ENCODE results near the gene OR5P2. TPM values are rescaled to one million over a fixed set of nuclear protein-coding genes. Genes with fewer than 3 reads are reported as not detected.

The OR5P2 gene
- polyA plus RNA-seq, 1 of the 3 experiments (the other 2 are of a cell fraction): not detected

DNA sequence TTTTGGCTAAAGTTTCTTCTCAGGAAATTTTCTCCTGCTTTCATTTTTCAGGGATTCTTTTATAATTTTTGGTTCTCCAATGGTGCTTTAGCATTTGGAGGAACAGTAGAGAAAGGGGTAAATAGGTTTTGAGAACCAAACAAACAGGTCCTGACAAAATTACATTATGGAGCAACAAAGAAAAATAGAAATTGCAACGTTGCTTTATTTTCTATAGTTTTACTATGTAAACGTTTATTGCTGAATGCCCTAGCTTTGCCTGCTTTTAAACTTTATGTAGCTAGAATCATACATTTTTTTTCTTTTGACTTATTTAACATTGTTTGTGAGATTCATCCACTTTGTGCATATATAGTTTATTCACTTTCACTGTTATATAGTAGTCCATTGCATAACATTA, 43.8 kb upstream of the OR5P2 start:
- CTCF ChIA-PET: no interaction called here
- DNase-seq: no peak
- H3K36me3 ChIP-seq (replicated peaks in 1 of 2; ENCODE audit: control insufficient read depth in 1 of 2, insufficient read depth in 2 of 2, low read length in 1 of 2): no peaks in the 10 kb centered on the region

DNA sequence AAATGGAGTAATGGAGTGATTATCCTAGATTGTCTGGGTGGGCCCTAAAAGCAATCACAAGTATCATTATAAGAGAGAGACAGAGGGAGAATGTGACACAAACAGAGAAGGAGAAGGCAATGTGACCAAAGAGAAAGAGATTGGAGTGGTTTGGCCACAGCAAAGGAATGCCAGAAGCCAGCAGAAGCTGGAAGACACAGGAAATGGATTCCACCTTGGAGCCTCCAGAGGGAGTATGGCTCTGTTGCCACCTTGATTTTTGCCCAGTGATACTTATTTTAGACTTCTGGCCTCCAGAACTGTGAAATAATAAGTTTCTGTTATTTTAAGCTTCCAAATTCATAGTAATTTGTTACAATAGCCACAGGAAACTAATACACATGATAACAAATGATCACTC, 36.8 kb upstream of the OR5P2 start:
- POLR2A ChIA-PET: no interaction called here
- DNase-seq: no peak
- no peaks in the 10 kb centered on the region for H4K20me1 ChIP-seq (ENCODE audit: insufficient read depth)
- H3K27ac ChIP-seq (ENCODE audit: low read depth in 2 of 2, low read length in 1 of 2): no peak overlapping the region
- TF ChIP-seq, protein P1, sequence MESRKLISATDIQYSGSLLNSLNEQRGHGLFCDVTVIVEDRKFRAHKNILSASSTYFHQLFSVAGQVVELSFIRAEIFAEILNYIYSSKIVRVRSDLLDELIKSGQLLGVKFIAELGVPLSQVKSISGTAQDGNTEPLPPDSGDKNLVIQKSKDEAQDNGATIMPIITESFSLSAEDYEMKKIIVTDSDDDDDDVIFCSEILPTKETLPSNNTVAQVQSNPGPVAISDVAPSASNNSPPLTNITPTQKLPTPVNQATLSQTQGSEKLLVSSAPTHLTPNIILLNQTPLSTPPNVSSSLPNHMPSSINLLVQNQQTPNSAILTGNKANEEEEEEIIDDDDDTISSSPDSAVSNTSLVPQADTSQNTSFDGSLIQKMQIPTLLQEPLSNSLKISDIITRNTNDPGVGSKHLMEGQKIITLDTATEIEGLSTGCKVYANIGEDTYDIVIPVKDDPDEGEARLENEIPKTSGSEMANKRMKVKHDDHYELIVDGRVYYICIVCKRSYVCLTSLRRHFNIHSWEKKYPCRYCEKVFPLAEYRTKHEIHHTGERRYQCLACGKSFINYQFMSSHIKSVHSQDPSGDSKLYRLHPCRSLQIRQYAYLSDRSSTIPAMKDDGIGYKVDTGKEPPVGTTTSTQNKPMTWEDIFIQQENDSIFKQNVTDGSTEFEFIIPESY (IDR thresholded peaks at IDR 0.05; ENCODE audit: borderline replicate concordance, low read depth): no peak
- no peak for TF ChIP-seq EP300 (IDR thresholded peaks at IDR 0.05; ENCODE audit: borderline replicate concordance in 1 of 2, low read depth in 1 of 2, low read length in 1 of 2)
- TF ChIP-seq, protein P2, sequence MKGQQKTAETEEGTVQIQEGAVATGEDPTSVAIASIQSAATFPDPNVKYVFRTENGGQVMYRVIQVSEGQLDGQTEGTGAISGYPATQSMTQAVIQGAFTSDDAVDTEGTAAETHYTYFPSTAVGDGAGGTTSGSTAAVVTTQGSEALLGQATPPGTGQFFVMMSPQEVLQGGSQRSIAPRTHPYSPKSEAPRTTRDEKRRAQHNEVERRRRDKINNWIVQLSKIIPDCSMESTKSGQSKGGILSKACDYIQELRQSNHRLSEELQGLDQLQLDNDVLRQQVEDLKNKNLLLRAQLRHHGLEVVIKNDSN (IDR thresholded peaks at IDR 0.05; ENCODE audit: borderline replicate concordance, low read depth): no peak
- no peak for TF ChIP-seq NFIC (IDR thresholded peaks at IDR 0.05; ENCODE audit: borderline replicate concordance)
- TF ChIP-seq GABPA (IDR thresholded peaks at IDR 0.05; ENCODE audit: low read depth): no peak
- no peak for TF ChIP-seq CHD2 (IDR thresholded peaks at IDR 0.05; ENCODE audit: low read length, partially characterized antibody)
- TF ChIP-seq, protein P3, sequence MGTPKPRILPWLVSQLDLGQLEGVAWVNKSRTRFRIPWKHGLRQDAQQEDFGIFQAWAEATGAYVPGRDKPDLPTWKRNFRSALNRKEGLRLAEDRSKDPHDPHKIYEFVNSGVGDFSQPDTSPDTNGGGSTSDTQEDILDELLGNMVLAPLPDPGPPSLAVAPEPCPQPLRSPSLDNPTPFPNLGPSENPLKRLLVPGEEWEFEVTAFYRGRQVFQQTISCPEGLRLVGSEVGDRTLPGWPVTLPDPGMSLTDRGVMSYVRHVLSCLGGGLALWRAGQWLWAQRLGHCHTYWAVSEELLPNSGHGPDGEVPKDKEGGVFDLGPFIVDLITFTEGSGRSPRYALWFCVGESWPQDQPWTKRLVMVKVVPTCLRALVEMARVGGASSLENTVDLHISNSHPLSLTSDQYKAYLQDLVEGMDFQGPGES (IDR thresholded peaks at IDR 0.05; ENCODE audit: low read depth, low read length): no peak
- no peak for TF ChIP-seq EZH2phosphoT487 (IDR thresholded peaks at IDR 0.05; ENCODE audit: borderline replicate concordance, low read depth)
- TF ChIP-seq, protein P4, sequence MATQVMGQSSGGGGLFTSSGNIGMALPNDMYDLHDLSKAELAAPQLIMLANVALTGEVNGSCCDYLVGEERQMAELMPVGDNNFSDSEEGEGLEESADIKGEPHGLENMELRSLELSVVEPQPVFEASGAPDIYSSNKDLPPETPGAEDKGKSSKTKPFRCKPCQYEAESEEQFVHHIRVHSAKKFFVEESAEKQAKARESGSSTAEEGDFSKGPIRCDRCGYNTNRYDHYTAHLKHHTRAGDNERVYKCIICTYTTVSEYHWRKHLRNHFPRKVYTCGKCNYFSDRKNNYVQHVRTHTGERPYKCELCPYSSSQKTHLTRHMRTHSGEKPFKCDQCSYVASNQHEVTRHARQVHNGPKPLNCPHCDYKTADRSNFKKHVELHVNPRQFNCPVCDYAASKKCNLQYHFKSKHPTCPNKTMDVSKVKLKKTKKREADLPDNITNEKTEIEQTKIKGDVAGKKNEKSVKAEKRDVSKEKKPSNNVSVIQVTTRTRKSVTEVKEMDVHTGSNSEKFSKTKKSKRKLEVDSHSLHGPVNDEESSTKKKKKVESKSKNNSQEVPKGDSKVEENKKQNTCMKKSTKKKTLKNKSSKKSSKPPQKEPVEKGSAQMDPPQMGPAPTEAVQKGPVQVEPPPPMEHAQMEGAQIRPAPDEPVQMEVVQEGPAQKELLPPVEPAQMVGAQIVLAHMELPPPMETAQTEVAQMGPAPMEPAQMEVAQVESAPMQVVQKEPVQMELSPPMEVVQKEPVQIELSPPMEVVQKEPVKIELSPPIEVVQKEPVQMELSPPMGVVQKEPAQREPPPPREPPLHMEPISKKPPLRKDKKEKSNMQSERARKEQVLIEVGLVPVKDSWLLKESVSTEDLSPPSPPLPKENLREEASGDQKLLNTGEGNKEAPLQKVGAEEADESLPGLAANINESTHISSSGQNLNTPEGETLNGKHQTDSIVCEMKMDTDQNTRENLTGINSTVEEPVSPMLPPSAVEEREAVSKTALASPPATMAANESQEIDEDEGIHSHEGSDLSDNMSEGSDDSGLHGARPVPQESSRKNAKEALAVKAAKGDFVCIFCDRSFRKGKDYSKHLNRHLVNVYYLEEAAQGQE (IDR thresholded peaks at IDR 0.05; ENCODE audit: low read depth, low read length): no peak
- TF ChIP-seq TCF12 (IDR thresholded peaks at IDR 0.05): no peak
- TF ChIP-seq NRF1 (IDR thresholded peaks at IDR 0.05; ENCODE audit: low read depth, low read length): no peak
- H3K4me2 ChIP-seq: no peak overlapping the region
- no peaks in the 10 kb centered on the region for H3K79me2 ChIP-seq (ENCODE audit: insufficient read depth)
- H2AFZ ChIP-seq (ENCODE audit: low read depth): no peak overlapping the region
- no peaks in the 10 kb centered on the region; the same call in 1 of the 2 replicates for H3K27me3 ChIP-seq (ENCODE audit: insufficient read depth)
- no peak overlapping the region for H3K9ac ChIP-seq
- no peak overlapping the region for H3K4me3 ChIP-seq (ENCODE audit: low read depth in 2 of 2, low read length in 1 of 2)
- no peaks in the 10 kb centered on the region for H3K9me2 ChIP-seq
- H3F3A ChIP-seq (replicated peaks; ENCODE audit: insufficient read depth): no peaks in the 10 kb centered on the region
- H3K9me3 ChIP-seq: no peaks in the 10 kb centered on the region
- H3K4me1 ChIP-seq (ENCODE audit: control insufficient read depth in 1 of 2, insufficient read depth in 2 of 2, low read depth in 1 of 2, low read length in 1 of 2): no peaks in the 10 kb centered on the region
- CTCF ChIA-PET: interaction anchor here (1.1 to 1.4 kb wide), 2 partner anchors 25 to 153 kb away, joined by 3 read pairs; partner anchors contain the start of gene EIF3F
- no peaks in the 10 kb centered on the region for H3K36me3 ChIP-seq (replicated peaks in 1 of 2; ENCODE audit: control insufficient read depth in 1 of 2, insufficient read depth in 2 of 2, low read length in 1 of 2)

More for the DNA sequence above, 43.8 kb upstream of the OR5P2 start:
- POLR2A ChIA-PET: no interaction called here
- no peaks in the 10 kb centered on the region for H3K79me2 ChIP-seq (ENCODE audit: insufficient read depth)
- WGBS (ENCODE audit: low lambda C conversion rate): 3% methylated on average over 2 of the region's 2 CpGs
- no peaks in the 10 kb centered on the region for H3K4me1 ChIP-seq (ENCODE audit: control insufficient read depth in 1 of 2, insufficient read depth in 2 of 2, low read depth in 1 of 2, low read length in 1 of 2)
- H3K9me2 ChIP-seq: no peaks in the 10 kb centered on the region
- no peaks in the 10 kb centered on the region; the same call in 1 of the 2 replicates for H3K27me3 ChIP-seq (ENCODE audit: insufficient read depth)
- H4K20me1 ChIP-seq (ENCODE audit: insufficient read depth): no peaks in the 10 kb centered on the region
- no peak for TF ChIP-seq TCF12 (IDR thresholded peaks at IDR 0.05)
- no peak for TF ChIP-seq MXI1 (IDR thresholded peaks at IDR 0.05; ENCODE audit: low read depth, low read length)
- no peak for TF ChIP-seq EZH2phosphoT487 (IDR thresholded peaks at IDR 0.05; ENCODE audit: borderline replicate concordance, low read depth)
- TF ChIP-seq TEAD4 (IDR thresholded peaks at IDR 0.05; ENCODE audit: borderline replicate concordance, insufficient read depth): no peak
- TF ChIP-seq TAF1 (IDR thresholded peaks at IDR 0.05; ENCODE audit: borderline replicate concordance, low read depth, low read length): no peak
- no peak for TF ChIP-seq EP300 (IDR thresholded peaks at IDR 0.05; ENCODE audit: borderline replicate concordance in 1 of 2, low read depth in 1 of 2, low read length in 1 of 2)
- TF ChIP-seq, protein P1 (IDR thresholded peaks at IDR 0.05; ENCODE audit: borderline replicate concordance, low read depth): no peak
- TF ChIP-seq RAD21 (IDR thresholded peaks at IDR 0.05; ENCODE audit: low read length): no peak
- no peak overlapping the region for H3K4me2 ChIP-seq
- H3K9me3 ChIP-seq: no peaks in the 10 kb centered on the region
- H3K27ac ChIP-seq (ENCODE audit: low read depth in 2 of 2, low read length in 1 of 2): no peak overlapping the region
- H3F3A ChIP-seq (replicated peaks; ENCODE audit: insufficient read depth): no peaks in the 10 kb centered on the region
- no peak overlapping the region for H3K4me3 ChIP-seq (ENCODE audit: low read depth in 2 of 2, low read length in 1 of 2)
- H3K9ac ChIP-seq: no peak overlapping the region
- no peak overlapping the region for H2AFZ ChIP-seq (ENCODE audit: low read depth)

All from SK-N-SH (cell line).